Prostate gland (tissue), 2 donors: ENCODE results near the gene DOCK2.

Experiments
- POLR2A ChIP-seq: fragments of 450-650 bp; IDR thresholded peaks from one replicate; pipeline ENCODE4 v1.6.1; 2016; ENCODE audit warnings: antibody characterized with exemption, mild to moderate bottlenecking
- TF ChIP-seq, protein P1 (sequence below), 4 experiments: fragments of 200-600 bp in 2 of 4; fragments of 450-650 bp in 2 of 4; sonication (generic) in 2 of 4; IDR thresholded peaks; 1 replicate in 3 of 4; 2 replicates in 1 of 4; pipeline ENCODE4 v1.5.1; 2016 to 2019; ENCODE audit warnings: antibody characterized with exemption in 4 of 4, mild to moderate bottlenecking in 2 of 4, moderate library complexity in 2 of 4

DNA sequence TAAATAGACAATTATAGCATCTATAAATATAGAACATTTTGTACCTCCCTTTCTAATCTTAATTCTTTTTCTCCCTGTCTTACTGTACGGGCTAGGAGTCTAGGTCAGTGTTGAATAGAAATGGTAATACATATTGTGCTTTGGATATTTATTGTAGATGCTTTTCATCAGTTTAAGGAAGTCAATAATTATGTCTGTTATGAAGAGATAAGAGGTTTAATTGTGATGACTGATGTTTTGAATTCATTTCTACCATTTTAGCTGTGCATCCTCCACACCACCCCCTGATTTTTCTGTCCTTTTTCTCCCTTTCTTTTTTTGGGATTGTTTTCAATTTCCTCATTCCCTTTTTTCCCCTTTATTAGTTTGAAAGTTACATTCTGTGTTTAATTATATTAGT lies 95.8 kb downstream of the DOCK2 start:
- no peak for TF ChIP-seq POLR2A
- TF ChIP-seq, protein P1, sequence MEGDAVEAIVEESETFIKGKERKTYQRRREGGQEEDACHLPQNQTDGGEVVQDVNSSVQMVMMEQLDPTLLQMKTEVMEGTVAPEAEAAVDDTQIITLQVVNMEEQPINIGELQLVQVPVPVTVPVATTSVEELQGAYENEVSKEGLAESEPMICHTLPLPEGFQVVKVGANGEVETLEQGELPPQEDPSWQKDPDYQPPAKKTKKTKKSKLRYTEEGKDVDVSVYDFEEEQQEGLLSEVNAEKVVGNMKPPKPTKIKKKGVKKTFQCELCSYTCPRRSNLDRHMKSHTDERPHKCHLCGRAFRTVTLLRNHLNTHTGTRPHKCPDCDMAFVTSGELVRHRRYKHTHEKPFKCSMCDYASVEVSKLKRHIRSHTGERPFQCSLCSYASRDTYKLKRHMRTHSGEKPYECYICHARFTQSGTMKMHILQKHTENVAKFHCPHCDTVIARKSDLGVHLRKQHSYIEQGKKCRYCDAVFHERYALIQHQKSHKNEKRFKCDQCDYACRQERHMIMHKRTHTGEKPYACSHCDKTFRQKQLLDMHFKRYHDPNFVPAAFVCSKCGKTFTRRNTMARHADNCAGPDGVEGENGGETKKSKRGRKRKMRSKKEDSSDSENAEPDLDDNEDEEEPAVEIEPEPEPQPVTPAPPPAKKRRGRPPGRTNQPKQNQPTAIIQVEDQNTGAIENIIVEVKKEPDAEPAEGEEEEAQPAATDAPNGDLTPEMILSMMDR (IDR thresholded peaks at IDR 0.05) = no peak
